Subcutaneous adipose tissue (tissue), 4 donors: Measurements from ENCODE around the gene MRPL40. TPM values are rescaled to one million over a fixed set of nuclear protein-coding genes. Genes with fewer than 3 reads are reported as not detected.

Source experiments
- total RNA-seq, 4 donors: library from RNA; depleted of rRNA; stranded (reverse); fragments of >200 nt; gene quantifications; one replicate each; pipeline ENCODE4 v1.1.0, GENCODE V29; 2016
- TF ChIP-seq, protein P1 (sequence below): fragments of 450-650 bp; IDR thresholded peaks from one replicate; pipeline ENCODE4 v1.5.1; 2016; ENCODE audit warnings: low read depth, mild to moderate bottlenecking, control low read depth, antibody characterized with exemption, moderate library complexity

Gene MRPL40
- total RNA-seq, 4 donors from 2014 or later = 21.8 to 28.8 (median 25.5) TPM

DNA sequence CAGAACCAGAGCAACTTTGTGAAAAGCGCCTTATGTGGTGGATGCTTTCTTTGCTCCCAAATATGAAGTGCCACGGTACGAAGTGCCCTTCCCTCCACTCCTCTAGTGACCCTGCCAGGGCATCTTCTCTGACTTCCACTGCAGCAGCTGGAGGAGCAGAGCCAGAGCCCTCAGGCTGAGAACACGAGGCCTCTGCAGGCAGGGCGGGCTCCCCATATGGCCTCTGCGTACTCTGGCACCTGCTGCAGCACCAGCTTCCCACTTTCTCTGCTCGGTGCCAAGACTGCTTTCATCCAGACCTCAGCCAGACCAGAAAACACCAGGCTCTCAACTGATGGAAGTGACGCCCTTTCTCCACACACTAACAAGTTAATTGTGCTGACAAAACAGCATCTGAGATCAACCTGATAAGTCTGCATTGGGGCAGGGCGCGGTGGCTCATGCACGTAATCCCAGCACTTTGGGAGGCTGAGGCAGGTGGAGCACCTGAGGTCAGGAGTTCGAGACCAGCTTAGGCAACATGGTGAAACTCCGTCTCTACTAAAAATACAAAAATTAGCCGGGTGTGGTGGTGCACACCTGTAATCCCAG lies 33.9 kb downstream of the MRPL40 start:
- TF ChIP-seq, protein P1, sequence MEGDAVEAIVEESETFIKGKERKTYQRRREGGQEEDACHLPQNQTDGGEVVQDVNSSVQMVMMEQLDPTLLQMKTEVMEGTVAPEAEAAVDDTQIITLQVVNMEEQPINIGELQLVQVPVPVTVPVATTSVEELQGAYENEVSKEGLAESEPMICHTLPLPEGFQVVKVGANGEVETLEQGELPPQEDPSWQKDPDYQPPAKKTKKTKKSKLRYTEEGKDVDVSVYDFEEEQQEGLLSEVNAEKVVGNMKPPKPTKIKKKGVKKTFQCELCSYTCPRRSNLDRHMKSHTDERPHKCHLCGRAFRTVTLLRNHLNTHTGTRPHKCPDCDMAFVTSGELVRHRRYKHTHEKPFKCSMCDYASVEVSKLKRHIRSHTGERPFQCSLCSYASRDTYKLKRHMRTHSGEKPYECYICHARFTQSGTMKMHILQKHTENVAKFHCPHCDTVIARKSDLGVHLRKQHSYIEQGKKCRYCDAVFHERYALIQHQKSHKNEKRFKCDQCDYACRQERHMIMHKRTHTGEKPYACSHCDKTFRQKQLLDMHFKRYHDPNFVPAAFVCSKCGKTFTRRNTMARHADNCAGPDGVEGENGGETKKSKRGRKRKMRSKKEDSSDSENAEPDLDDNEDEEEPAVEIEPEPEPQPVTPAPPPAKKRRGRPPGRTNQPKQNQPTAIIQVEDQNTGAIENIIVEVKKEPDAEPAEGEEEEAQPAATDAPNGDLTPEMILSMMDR = no peak

DNA sequence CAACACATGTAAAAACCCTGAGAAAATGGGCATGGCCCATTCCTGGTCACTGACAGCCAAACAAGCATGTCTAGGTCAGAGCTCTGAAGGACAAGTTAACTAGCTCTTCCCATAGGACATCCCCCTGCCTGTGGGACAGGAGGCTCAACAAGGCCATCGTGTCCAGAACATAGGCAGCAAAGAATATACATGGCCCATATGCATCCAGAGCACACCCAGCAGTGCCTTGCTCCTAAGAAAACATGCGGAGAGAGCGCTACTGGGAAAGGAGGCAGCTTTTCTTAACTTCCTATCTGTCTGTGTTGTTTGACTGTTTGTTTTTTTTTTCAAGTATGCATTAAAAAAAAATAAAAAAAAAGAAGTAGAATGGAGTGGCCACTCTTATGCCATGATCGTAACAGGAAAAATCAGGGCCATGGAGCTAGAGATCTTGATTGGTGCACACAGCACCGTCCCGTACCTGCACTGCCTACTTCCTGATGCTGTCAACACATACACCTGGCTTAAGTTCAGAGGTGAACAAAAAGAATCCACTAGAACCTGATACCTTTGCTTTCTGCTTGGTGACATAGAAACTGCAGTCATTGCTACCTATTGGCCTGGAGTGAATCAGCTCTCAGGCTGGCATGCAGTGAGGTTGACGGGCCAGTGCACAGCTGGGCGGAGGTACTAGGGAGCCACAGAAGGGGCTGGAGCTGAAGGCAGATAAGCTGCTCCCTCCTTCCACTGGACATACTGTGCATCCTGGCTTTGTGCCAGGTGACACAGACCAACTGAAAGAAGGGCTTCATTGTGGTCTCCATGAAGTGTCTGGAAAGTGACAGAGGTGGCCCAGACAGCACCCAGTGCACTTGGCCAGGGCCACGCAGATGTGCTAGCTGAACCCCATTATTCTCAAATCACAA lies 34.8 kb downstream of the MRPL40 start:
- TF ChIP-seq, protein P1 = no peak

DNA sequence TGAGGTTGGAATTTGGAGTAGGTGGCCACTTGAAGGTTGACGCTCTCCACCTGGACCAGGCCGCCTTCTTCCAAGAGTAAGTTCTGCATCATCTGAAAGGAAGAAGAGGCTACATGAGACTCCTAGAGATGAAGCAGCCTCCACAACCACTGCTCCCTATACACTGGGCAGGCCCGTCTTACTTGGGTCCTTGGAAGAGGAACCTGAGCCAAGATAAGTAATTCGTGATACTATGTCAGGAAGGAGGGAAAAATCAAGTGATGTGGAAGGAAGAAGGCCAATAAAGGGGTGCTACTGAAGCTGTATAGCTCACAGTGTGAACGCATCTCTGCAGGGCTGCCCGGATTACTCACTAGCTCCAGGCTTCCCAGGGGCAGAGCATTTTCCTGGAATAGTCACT lies 35.6 kb downstream of the MRPL40 start:
- TF ChIP-seq, protein P1 = no peak

DNA sequence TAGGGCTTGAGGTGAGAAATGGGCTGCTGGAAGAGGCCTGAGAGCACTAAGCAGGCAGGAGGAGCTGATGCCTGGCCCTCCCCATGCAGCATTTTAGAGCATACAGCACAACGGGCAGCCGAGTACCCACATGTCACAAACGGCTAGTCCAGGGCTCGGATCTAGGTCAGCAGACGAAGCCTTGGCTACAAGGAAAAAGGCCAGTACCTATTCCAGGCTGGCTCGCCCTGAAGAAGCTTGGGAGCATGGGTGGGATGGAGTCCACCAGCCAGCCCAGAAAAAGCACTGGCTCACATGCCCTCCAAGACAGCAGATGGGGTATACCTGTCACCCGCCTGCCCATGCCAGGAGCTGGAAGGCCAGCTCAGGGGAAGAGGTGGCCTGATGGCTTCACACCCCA lies 37.1 kb downstream of the MRPL40 start:
- TF ChIP-seq, protein P1 = no peak

DNA sequence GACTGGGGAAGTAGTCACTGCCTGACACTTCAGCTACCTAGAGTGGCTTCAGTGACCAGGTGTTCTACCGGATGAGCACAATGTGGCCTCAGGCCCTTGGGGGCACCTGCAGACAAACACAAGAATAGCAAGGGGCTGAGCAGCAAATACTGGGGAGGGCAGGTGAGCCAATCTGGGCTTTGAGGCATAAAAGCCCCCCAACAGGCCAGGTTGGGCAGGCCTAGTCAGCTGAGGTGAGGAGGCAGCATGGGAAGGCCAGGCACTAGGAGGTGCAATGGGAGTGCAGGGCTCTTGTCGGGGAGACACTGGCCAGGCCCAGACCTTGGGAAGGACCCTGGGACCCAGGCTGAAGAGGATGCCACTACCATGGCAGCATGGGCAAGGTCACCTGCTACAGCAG lies 37.7 kb downstream of the MRPL40 start:
- TF ChIP-seq, protein P1 = no peak

DNA sequence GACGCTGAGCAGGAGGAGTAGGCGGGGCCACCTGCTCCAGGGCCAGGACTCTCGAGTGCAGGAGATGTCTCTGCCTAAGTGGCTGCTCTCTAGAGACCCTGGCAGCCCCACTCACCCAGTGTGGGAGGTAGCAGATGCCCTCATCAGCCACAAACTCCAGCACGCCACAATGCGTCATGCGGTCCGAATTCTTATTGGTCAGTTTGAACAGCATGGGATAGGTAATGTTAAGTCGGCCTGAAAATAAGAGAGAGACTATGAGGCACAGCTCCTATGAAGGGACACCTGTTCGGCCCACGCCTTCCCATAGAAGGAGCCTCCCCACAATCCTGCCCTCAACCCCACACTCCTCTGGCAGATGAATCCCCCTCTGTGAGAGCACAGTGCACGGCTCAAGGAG lies 39.2 kb downstream of the MRPL40 start:
- TF ChIP-seq, protein P1 = no peak

DNA sequence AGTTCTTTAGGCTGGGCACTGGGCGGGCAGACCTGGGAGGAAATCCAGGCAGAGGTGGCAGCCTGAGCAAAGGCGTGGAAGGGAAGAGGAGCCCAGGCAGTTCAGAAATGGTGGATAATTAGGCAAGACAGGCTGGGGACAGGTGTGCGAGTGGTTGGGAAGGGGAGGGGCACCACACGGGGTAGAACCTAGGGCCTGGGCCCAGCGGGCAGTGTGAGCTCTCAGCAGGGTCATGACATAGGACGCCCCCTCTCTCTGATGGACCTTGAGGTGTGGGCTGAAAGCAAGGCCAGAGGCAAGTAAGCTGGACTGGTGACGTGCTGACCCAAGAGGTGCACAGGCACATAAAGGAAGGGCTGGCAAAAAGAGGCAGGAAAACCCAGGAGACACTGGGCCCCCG lies 39.9 kb downstream of the MRPL40 start:
- TF ChIP-seq, protein P1 = no peak
